Motor neuron (in vitro differentiated cells): ENCODE data around the gene TUBB2B. TPM values are rescaled to one million over a fixed set of nuclear protein-coding genes. Genes with fewer than 3 reads are reported as not detected.

Experiments used
- ATAC-seq, 8 experiments: fragments of 200-7000 bp; cut with Tn5 transposase; replicated peaks in 6 of 8; 2 replicates each; pipeline ENCODE4 v1.8.0; 2021; ENCODE audit warnings: mild to moderate bottlenecking in 8 of 8, moderate library complexity in 8 of 8
- H3K27ac ChIP-seq, 2 donors: fragments of 250-450 bp; sonication (Bioruptor Pico); 2 replicates each; pipeline ENCODE4 v1.9.0; 2021; ENCODE audit warnings: antibody characterized with exemption in 2 of 2, mild to moderate bottlenecking in 2 of 2, moderate library complexity in 1 of 2
- H3K4me1 ChIP-seq, 2 donors: fragments of 250-450 bp; sonication (Bioruptor Pico); replicated peaks in 1 of 2; 2 replicates each; pipeline ENCODE4 v1.6.1; 2021; ENCODE audit warnings: antibody characterized with exemption in 2 of 2, mild to moderate bottlenecking in 2 of 2, moderate library complexity in 1 of 2
- H3K4me3 ChIP-seq, 5 donors: fragments of 250-450 bp; sonication (Bioruptor Pico); 2 replicates each; pipeline ENCODE4 v1.9.0; 2021; ENCODE audit warnings: antibody characterized with exemption in 5 of 5, mild to moderate bottlenecking in 5 of 5, moderate library complexity in 4 of 5
- WGBS, 10 experiments: fragments of 450-650 bp; shearing (Covaris generic); methylation state at CpG; one replicate each; pipeline ENCODE4 v1.0.0; 2022; 5-methylcytosine and 5-hydroxymethylcytosine counted together
- in situ Hi-C, 9 experiments: fragments of 400-800 bp; cut with MboI; loops; one replicate each; pipeline ENCODE4 v1.15.0; 2021; ENCODE audit warnings: low sequenced_read_pairs in 9 of 9, low pct_unique_long_range_greater_than_20kb in 2 of 9; ENCODE audit not compliant: unreplicated experiment in 9 of 9
- total RNA-seq, 8 experiments: library from RNA; unstranded; fragments of 300-600 nt; gene quantifications; 2 replicates each; pipeline versions ENCODE4 v1.2.3 to v1.2.4, GENCODE V29; 2022

TUBB2B gene
- total RNA-seq, 8 experiments from 2014 or later, result 12.0 to 1,628 (median 1,082) TPM

GRCh38 chr6:3230256-3230882, 2.9 kb upstream of the TUBB2B start:
- Histone ChIP-seq H3K4me3 (peak overlapping the region; percentile 85 to 93 (median 91)), H3K4me1 (peaks cover 14 to 15% of the 10 kb centered on the region in 2 donors), H3K27ac (peak overlapping the region; percentile 98 to 100)
- in situ Hi-C loops, result loop anchor here in 2 of 9 experiments (25.0 kb wide), 2 partner anchors 93 to 243 kb away; partner anchors contain the start of gene NQO2 (in 1 of the 2)
- ATAC-seq, result no peak
- WGBS, 10 experiments, result 0 to 41% (median 3%) methylated on average over 4 to 11 of the region's 11 CpGs

- Histone ChIP-seq H3K27ac (peak overlapping the region; percentile 98 to 100), H3K4me1 (peaks cover 8 to 9% of the 10 kb centered on the region in 2 donors), H3K4me3 (peak overlapping the region; percentile 85 to 93 (median 91))
- 0 to 35% (median 1%) methylated on average over 2 to 11 of the region's 28 CpGs; no CpG with 5 or more reads in 4 of the 10 experiments for WGBS, 10 experiments
- in situ Hi-C loops, result loop anchor here in 2 of 9 experiments (25.0 kb wide), 2 partner anchors 92 to 242 kb away; partner anchors contain the start of gene NQO2 (in 1 of the 2)
- ATAC-seq, result peak in 5 of 8 experiments; percentile 1 to 12 (median 6)
Observed at GRCh38 chr6:3229566-3230178, 2.2 kb upstream of the TUBB2B start.

GRCh38 chr6:3228771-3229565, 1.5 kb upstream of the TUBB2B start:
- in situ Hi-C loops, result loop anchor here in 2 of 9 experiments (25.0 kb wide), 2 partner anchors 92 to 242 kb away; partner anchors contain the start of gene NQO2 (in 1 of the 2)
- Histone ChIP-seq H3K4me3 (peak overlapping the region; percentile 85 to 93 (median 91)), H3K27ac (peak overlapping the region; percentile 98 to 100), H3K4me1 (peaks cover 2 to 8% of the 10 kb centered on the region in 2 donors)
- peak in 4 of 8 experiments; percentile 1 to 6 (median 2) for ATAC-seq
- WGBS, 10 experiments, result 0 to 29% (median 3%) methylated on average over 4 to 14 of the region's 62 CpGs; no CpG with 5 or more reads in 2 of the 10 experiments

- no CpG with 5 or more reads among the region's 38 CpGs for WGBS, 10 experiments
- in situ Hi-C loops, result loop anchor here in 2 of 9 experiments (25.0 kb wide), 2 partner anchors 91 to 241 kb away; partner anchors contain the start of gene NQO2 (in 1 of the 2)
- Histone ChIP-seq H3K27ac (peak overlapping the region; percentile 98 to 100), H3K4me3 (peak overlapping the region; percentile 85 to 93 (median 91)), H3K4me1 (peaks cover 0 to 14% of the 10 kb centered on the region in 2 donors)
- peak in 6 of 8 experiments; percentile 3 to 40 (median 36) for ATAC-seq
Observed at GRCh38 chr6:3228046-3228671, 706 bp upstream of the TUBB2B start.

GRCh38 chr6:3226481-3227362, 731 bp downstream of the TUBB2B start:
- Histone ChIP-seq H3K4me3 (peak overlapping the region; percentile 85 to 93 (median 91)), H3K27ac (peak overlapping the region; percentile 87 to 98), H3K4me1 (peaks cover 3 to 19% of the 10 kb centered on the region in 2 donors)
- in situ Hi-C loops, result loop anchor here in 2 of 9 experiments (25.0 kb wide), 2 partner anchors 89 to 239 kb away; partner anchors contain the start of gene NQO2 (in 1 of the 2)
- WGBS, 10 experiments, result 0 to 9% (median 0%) methylated on average over 2 to 9 of the region's 54 CpGs; no CpG with 5 or more reads in 4 of the 10 experiments
- peak; percentile 2 to 38 (median 16) for ATAC-seq

- H3K4me1 ChIP-seq, result peaks cover 7 to 22% of the 10 kb centered on the region in 2 donors
- peak overlapping the region; percentile 85 to 93 (median 91) for H3K4me3 ChIP-seq
- H3K27ac ChIP-seq, result peak overlapping the region in 1 of 2 donors; percentile 87
- ATAC-seq, result no peak
- in situ Hi-C loops, result loop anchor here in 2 of 9 experiments (25.0 kb wide), 2 partner anchors 89 to 239 kb away; partner anchors contain the start of gene NQO2 (in 1 of the 2)
- 18 to 100% (median 76%) methylated on average over 1 to 6 of the region's 10 CpGs; no CpG with 5 or more reads in 4 of the 10 experiments for WGBS, 10 experiments
Observed at GRCh38 chr6:3226042-3226441, 1.4 kb downstream of the TUBB2B start.

- in situ Hi-C loops, result no loop called here
- H3K4me3 ChIP-seq, result no peak overlapping the region
- WGBS, 10 experiments, result 13 to 85% (median 73%) methylated on average over 1 to 4 of the region's 4 CpGs; no CpG with 5 or more reads in 6 of the 10 experiments
Observed at GRCh38 chr6:3222506-3223038, 4.9 kb downstream of the TUBB2B start.

GRCh38 chr6:3221578-3221977, 5.9 kb downstream of the TUBB2B start:
- peaks cover 8 to 22% of the 10 kb centered on the region in 2 donors for H3K4me1 ChIP-seq
- peak in 2 of 8 experiments; percentile 17 to 55 for ATAC-seq
- H3K4me3 ChIP-seq, result no peak overlapping the region
- WGBS, 10 experiments, result 60 to 100% (median 94%) methylated on average over 1 to 3 of the region's 4 CpGs; no CpG with 5 or more reads in 3 of the 10 experiments
- in situ Hi-C loops, result no loop called here
- no peak overlapping the region for H3K27ac ChIP-seq

More at GRCh38 chr6:3222506-3223038, 4.9 kb downstream of the TUBB2B start:
- no peak for ATAC-seq
- Histone ChIP-seq H3K27ac (no peak overlapping the region), H3K4me1 (peaks cover 8 to 22% of the 10 kb centered on the region in 2 donors)

GRCh38 chr6:3220366-3220765, 7.1 kb downstream of the TUBB2B start:
- no peak for ATAC-seq
- H3K4me3 ChIP-seq, result no peak overlapping the region
- WGBS, 10 experiments, result 40 to 100% (median 67%) methylated on average over 1 to 2 of the region's 2 CpGs; no CpG with 5 or more reads in 2 of the 10 experiments
- in situ Hi-C loops, result no loop called here
- H3K27ac ChIP-seq, result no peak overlapping the region
- H3K4me1 ChIP-seq, result peaks cover 8 to 22% of the 10 kb centered on the region in 2 donors

- Histone ChIP-seq H3K4me1 (peaks cover 8 to 10% of the 10 kb centered on the region in 2 donors), H3K27ac (no peak overlapping the region), H3K4me3 (no peak overlapping the region)
- in situ Hi-C loops, result no loop called here
- no peak for ATAC-seq
- 78 to 100% (median 90%) methylated on average over 1 to 10 of the region's 10 CpGs; no CpG with 5 or more reads in 2 of the 10 experiments for WGBS, 10 experiments
Observed at GRCh38 chr6:3218266-3218665, 9.2 kb downstream of the TUBB2B start.

GRCh38 chr6:3217286-3217685, 10.2 kb downstream of the TUBB2B start:
- WGBS, 10 experiments, result 61 to 100% (median 89%) methylated on average over 1 to 2 of the region's 2 CpGs; no CpG with 5 or more reads in 4 of the 10 experiments
- Histone ChIP-seq H3K4me1 (peaks cover 4 to 5% of the 10 kb centered on the region in 2 donors), H3K4me3 (no peak overlapping the region), H3K27ac (no peak overlapping the region)
- ATAC-seq, result no peak
- in situ Hi-C loops, result no loop called here
